AG04450 (cell line): ENCODE data around the gene SLC12A1. TPM values are rescaled to one million over a fixed set of nuclear protein-coding genes. Genes with fewer than 3 reads are reported as not detected.

Experiments used
- CTCF ChIA-PET: fragments of 300-600, 350-600 bp; formaldehyde crosslinking; extraction: SDS; loops from one replicate; lab custom pipeline; 2022; ENCODE audit warnings: antibody characterized with exemption, inconsistent platforms; lab: Charles Lee
- POLR2A ChIA-PET: fragments of 350-600 bp; formaldehyde crosslinking; extraction: SDS; loops from one replicate; lab custom pipeline; 2021; ENCODE audit warnings: antibody characterized with exemption, inconsistent platforms; lab: Yijun Ruan, JAX
- DNase-seq: peaks from one replicate; pipeline ENCODE4 v3.0.0-alpha.2; 2011; ENCODE audit warnings: low read depth, low spot score
- H3K27ac ChIP-seq: one replicate; pipeline ENCODE4 v1.5.1; 2012; ENCODE audit warnings: low read depth, low read length, control low read depth
- H3K27me3 ChIP-seq: one replicate; pipeline ENCODE4 v1.6.0; 2012; ENCODE audit warnings: low read length; ENCODE audit not compliant: control insufficient read depth, insufficient read depth
- H3K4me3 ChIP-seq: 2 replicates; pipeline ENCODE4 v1.5.1; 2011; ENCODE audit warnings: mild to moderate bottlenecking, low read depth, low read length, control low read depth
- H3K9me3 ChIP-seq: 2 replicates; pipeline ENCODE4 v1.5.1; 2012; ENCODE audit warnings: low read length; ENCODE audit not compliant: control insufficient read depth, insufficient read depth
- CTCF ChIP-seq: IDR thresholded peaks from 2 replicates; pipeline ENCODE4 v1.5.1; 2011; ENCODE audit warnings: low read depth, low read length, control low read depth, inconsistent platforms
- polyA plus RNA-seq: library from polyadenylated mRNA; depleted of rRNA; stranded (reverse); fragments of >200 nt; gene quantifications from 2 replicates; pipeline ENCODE4 v1.2.3, GENCODE V29; 2011

The SLC12A1 gene
- polyA plus RNA-seq, 1 experiment = not detected

- Histone ChIP-seq H3K4me3 (peak overlapping the region; percentile 82), H3K27ac (no peak overlapping the region), H3K9me3 (no peaks in the 10 kb centered on the region), H3K27me3 (no peaks in the 10 kb centered on the region)
- DNase-seq = no peak
- no peak for TF ChIP-seq CTCF
- CTCF ChIA-PET = interaction anchor here (0.6 to 1.4 kb wide), 3 partner anchors 10 to 1134 kb away, joined by 3 to 9 read pairs (median 4); no protein-coding TSS in a partner anchor
- POLR2A ChIA-PET = no interaction called here
These were observed 124.1 kb downstream of the SLC12A1 start for GRCh38 chr15:48330105-48330785.

GRCh38 chr15:48330855-48331795 is 125.0 kb downstream of the SLC12A1 start, which contains the start of gene DUT:
Gene DUT, plus strand, starts transcription at chr15:48331429. Its CDS starts 87 bp downstream, at chr15:48331516.
- H3K27me3 ChIP-seq = no peaks in the 10 kb centered on the region
- peak; percentile 10; the same call in 1 of the 2 replicates for TF ChIP-seq CTCF
- H3K9me3 ChIP-seq = no peaks in the 10 kb centered on the region
- ChIA-PET POLR2A (no interaction called here), CTCF (interaction anchor here (0.6 to 1.4 kb wide), 4 partner anchors 21 to 1135 kb away, joined by 3 to 9 read pairs (median 4); no protein-coding TSS in a partner anchor)
- DNase-seq = peak; percentile 34
- peak within 1 kb of the TSS; percentile 82 for H3K4me3 ChIP-seq
- peak within 1 kb of the TSS; percentile 93 for H3K27ac ChIP-seq

- DNase-seq = no peak
- Histone ChIP-seq H3K9me3 (no peaks in the 10 kb centered on the region), H3K27me3 (no peaks in the 10 kb centered on the region), H3K4me3 (peak overlapping the region; percentile 82), H3K27ac (peak overlapping the region; percentile 93)
- CTCF ChIA-PET = interaction anchor here (0.6 to 0.8 kb wide), 3 partner anchors 20 to 226 kb away, joined by 3 to 4 read pairs (median 3); no protein-coding TSS in a partner anchor
- POLR2A ChIA-PET = no interaction called here
- TF ChIP-seq CTCF = no peak
These were observed 125.9 kb downstream of the SLC12A1 start for GRCh38 chr15:48331796-48332641.

GRCh38 chr15:48332642-48333034 is 126.5 kb downstream of the SLC12A1 start:
- no peak for DNase-seq
- no peak overlapping the region for H3K27ac ChIP-seq
- CTCF ChIA-PET = interaction anchor here (0.8 kb wide), 1 partner anchor 19 kb away, joined by 3 read pairs; no protein-coding TSS in a partner anchor
- TF ChIP-seq CTCF = no peak
- H3K27me3 ChIP-seq = no peaks in the 10 kb centered on the region
- POLR2A ChIA-PET = no interaction called here
- no peaks in the 10 kb centered on the region for H3K9me3 ChIP-seq
- H3K4me3 ChIP-seq = peak overlapping the region; percentile 82
